ENCODE measurements around the gene AGAP1. TPM values are rescaled to one million over a fixed set of nuclear protein-coding genes. Genes with fewer than 3 reads are reported as not detected.
"Not testable (repeated sequence)": the region's sequence is repeated elsewhere in the genome, so short reads cannot be mapped to it uniquely, and the experiment has no call there.

Gene AGAP1
- total RNA-seq, 2 donors from 2014 or later = 32.8 to 34.7 TPM

DNA sequence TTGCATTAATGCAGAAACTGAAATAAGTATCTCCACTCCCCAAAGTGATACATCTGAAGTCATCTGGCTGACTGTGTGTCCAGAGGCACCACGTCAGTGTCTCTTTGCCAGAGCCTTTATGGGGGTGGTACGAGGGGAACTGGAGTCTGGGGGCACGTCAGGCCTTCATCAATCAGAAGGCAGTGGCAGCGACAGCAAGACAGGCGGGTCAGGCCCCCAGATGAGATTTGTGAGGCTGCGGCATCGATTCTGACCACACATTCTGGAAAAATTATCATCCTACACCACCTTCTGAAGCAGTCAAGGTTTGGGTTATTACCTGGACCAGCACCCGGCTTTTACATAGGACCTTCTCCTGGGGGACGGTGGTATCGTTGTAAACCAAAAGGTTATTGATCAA, 450.7 kb downstream of the AGAP1 start:
- Histone ChIP-seq H3K27me3 (ENCODE audit: control insufficient read depth, insufficient read depth, low read length, poor library complexity, severe bottlenecking) (no peaks in the 10 kb centered on the region), H3K4me3 (ENCODE audit: low read length) (no peak overlapping the region), H3K4me1 (ENCODE audit: control insufficient read depth, insufficient read depth, low read length) (no peaks in the 10 kb centered on the region), H3K27ac (ENCODE audit: low read depth, low read length) (no peak overlapping the region), H3K9ac (ENCODE audit: extremely low read depth, low read length, poor library complexity, severe bottlenecking) (no peak overlapping the region), H3K36me3 (ENCODE audit: control insufficient read depth, insufficient read depth, low read length) (no peaks in the 10 kb centered on the region), H3K9me3 (ENCODE audit: control insufficient read depth, low read length) (no peaks in the 10 kb centered on the region)
- peaks cover 13% of the 10 kb centered on the region for H3K36me3 Mint-ChIP-seq (ENCODE audit: low read depth)
- H3K9me3 Mint-ChIP-seq = no peaks in the 10 kb centered on the region
- no peak for DNase-seq
- H3K4me3 Mint-ChIP-seq = no peak overlapping the region
- TF ChIP-seq, protein P1, sequence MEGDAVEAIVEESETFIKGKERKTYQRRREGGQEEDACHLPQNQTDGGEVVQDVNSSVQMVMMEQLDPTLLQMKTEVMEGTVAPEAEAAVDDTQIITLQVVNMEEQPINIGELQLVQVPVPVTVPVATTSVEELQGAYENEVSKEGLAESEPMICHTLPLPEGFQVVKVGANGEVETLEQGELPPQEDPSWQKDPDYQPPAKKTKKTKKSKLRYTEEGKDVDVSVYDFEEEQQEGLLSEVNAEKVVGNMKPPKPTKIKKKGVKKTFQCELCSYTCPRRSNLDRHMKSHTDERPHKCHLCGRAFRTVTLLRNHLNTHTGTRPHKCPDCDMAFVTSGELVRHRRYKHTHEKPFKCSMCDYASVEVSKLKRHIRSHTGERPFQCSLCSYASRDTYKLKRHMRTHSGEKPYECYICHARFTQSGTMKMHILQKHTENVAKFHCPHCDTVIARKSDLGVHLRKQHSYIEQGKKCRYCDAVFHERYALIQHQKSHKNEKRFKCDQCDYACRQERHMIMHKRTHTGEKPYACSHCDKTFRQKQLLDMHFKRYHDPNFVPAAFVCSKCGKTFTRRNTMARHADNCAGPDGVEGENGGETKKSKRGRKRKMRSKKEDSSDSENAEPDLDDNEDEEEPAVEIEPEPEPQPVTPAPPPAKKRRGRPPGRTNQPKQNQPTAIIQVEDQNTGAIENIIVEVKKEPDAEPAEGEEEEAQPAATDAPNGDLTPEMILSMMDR (conservative IDR thresholded peaks at IDR 0.05) = no peak
- no peaks in the 10 kb centered on the region for H3K4me1 Mint-ChIP-seq
- no peaks in the 10 kb centered on the region for H3K27me3 Mint-ChIP-seq (ENCODE audit: insufficient read depth)
- 92 to 94% methylated on average over 5 to 10 of the region's 10 CpGs for WGBS, 2 experiments (ENCODE audit: insufficient coverage in 1 of 2, insufficient read length in 1 of 2)
- H3K27ac Mint-ChIP-seq = no peak overlapping the region

DNA sequence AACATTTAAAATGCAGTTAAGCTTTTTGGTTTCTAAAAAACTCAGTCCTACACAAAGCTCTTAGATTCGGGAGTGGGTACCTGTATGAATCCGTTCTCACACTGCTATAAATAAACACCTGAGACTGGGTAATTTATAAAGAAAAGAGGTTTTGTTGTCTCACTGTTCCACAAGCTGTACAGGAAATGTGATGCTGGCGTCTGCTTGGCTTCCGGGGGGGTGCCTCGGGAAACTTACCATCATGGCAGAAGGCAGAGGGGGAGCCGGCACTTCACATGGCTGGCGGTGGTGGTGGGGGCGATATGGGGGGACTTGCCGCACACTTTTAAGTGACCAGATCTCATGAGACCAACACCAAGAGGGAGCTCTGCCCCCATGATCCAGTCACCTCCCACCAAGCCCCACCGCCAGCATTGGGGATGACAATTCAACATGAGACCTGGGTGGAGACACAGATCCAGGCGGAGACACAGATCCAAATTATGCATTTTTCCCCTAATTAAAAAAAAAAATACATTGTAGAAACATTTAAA, 451.8 kb downstream of the AGAP1 start:
- Histone ChIP-seq H3K4me3 (ENCODE audit: low read length) (no peak overlapping the region), H3K4me1 (ENCODE audit: control insufficient read depth, insufficient read depth, low read length) (no peaks in the 10 kb centered on the region), H3K9me3 (ENCODE audit: control insufficient read depth, low read length) (no peaks in the 10 kb centered on the region), H3K9ac (ENCODE audit: extremely low read depth, low read length, poor library complexity, severe bottlenecking) (no peak overlapping the region), H3K27me3 (ENCODE audit: control insufficient read depth, insufficient read depth, low read length, poor library complexity, severe bottlenecking) (no peaks in the 10 kb centered on the region), H3K27ac (ENCODE audit: low read depth, low read length) (no peak overlapping the region), H3K36me3 (ENCODE audit: control insufficient read depth, insufficient read depth, low read length) (no peaks in the 10 kb centered on the region)
- H3K27ac Mint-ChIP-seq = no peak overlapping the region
- H3K27me3 Mint-ChIP-seq (ENCODE audit: insufficient read depth) = no peaks in the 10 kb centered on the region
- WGBS, 2 experiments (ENCODE audit: insufficient coverage in 1 of 2, insufficient read length in 1 of 2) = 89 to 100% methylated on average over 1 to 11 of the region's 11 CpGs
- no peaks in the 10 kb centered on the region for H3K9me3 Mint-ChIP-seq
- DNase-seq = no peak
- TF ChIP-seq, protein P1 (conservative IDR thresholded peaks at IDR 0.05) = no peak
- no peaks in the 10 kb centered on the region for H3K4me1 Mint-ChIP-seq
- H3K36me3 Mint-ChIP-seq (ENCODE audit: low read depth) = peaks cover 9% of the 10 kb centered on the region
- no peak overlapping the region for H3K4me3 Mint-ChIP-seq

DNA sequence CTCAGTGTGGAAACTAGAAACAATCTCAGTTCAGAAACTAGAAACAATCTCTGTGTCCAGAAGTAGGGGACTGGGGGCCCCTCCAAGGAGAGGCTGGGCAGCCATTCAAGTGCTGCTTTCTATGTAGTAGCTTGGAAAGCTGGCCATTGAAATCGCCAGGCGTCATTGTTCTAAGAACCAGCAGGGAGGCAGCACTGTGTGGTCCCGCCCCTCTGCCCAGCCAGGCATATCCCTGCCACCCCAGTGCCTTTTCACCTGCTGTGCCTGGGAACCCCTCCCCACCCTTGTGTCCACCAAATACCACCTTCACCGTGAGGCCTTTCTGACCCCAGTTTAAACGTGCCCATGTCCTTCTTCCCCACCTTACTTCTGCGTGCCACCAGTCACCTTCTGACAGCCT, 452.7 kb downstream of the AGAP1 start:
- H3K4me1 ChIP-seq (ENCODE audit: control insufficient read depth, insufficient read depth, low read length) = no peaks in the 10 kb centered on the region
- H3K36me3 Mint-ChIP-seq (ENCODE audit: low read depth) = peaks cover 4% of the 10 kb centered on the region
- WGBS, 2 experiments (ENCODE audit: insufficient coverage in 1 of 2, insufficient read length in 1 of 2) = 85% methylated on average over 6 of the region's 6 CpGs; no CpG with 5 or more reads in 1 of the 2 experiments

DNA sequence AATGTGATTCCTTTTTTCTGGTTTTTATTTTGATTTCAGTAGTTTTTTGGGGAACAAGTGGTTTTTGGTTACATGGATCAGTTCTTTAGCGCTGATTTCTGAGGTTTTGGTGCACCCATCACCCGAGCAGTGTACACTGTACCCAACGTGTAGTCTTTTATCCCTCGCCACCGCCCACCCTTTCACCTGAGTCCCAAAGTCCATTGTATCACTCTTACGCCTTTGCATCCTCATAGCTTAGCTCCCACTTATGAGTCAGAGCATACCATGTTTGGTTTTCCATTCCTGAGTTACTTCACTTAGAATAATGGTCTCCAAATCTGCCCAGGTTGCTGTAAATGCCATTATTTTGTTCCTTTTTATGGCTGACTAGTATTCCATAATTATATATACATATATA, 453.2 kb downstream of the AGAP1 start:
- H3K27ac Mint-ChIP-seq; H3K4me3 ChIP-seq (ENCODE audit: low read length); H3K27ac ChIP-seq (ENCODE audit: low read depth, low read length); H3K27me3 Mint-ChIP-seq (ENCODE audit: insufficient read depth); H3K36me3 ChIP-seq (ENCODE audit: control insufficient read depth, insufficient read depth, low read length); H3K4me3 Mint-ChIP-seq; H3K27me3 ChIP-seq (ENCODE audit: control insufficient read depth, insufficient read depth, low read length, poor library complexity, severe bottlenecking); H3K9me3 Mint-ChIP-seq; H3K9ac ChIP-seq (ENCODE audit: extremely low read depth, low read length, poor library complexity, severe bottlenecking); H3K4me1 Mint-ChIP-seq; H3K4me1 ChIP-seq (ENCODE audit: control insufficient read depth, insufficient read depth, low read length); H3K36me3 Mint-ChIP-seq (ENCODE audit: low read depth); H3K9me3 ChIP-seq (ENCODE audit: control insufficient read depth, low read length); DNase-seq: not testable (repeated sequence)
- 75 to 79% methylated on average over 6 of the region's 6 CpGs for WGBS, 2 experiments (ENCODE audit: insufficient coverage in 1 of 2, insufficient read length in 1 of 2)

More for the DNA sequence above, 452.7 kb downstream of the AGAP1 start:
- H3K4me3 ChIP-seq (ENCODE audit: low read length) = no peak overlapping the region
- no peak overlapping the region for H3K27ac Mint-ChIP-seq
- no peaks in the 10 kb centered on the region for H3K9me3 ChIP-seq (ENCODE audit: control insufficient read depth, low read length)
- peaks cover 3% of the 10 kb centered on the region for H3K4me1 Mint-ChIP-seq
- no peaks in the 10 kb centered on the region for H3K27me3 Mint-ChIP-seq (ENCODE audit: insufficient read depth)
- no peak overlapping the region for H3K27ac ChIP-seq (ENCODE audit: low read depth, low read length)
- no peak for DNase-seq
- H3K9ac ChIP-seq (ENCODE audit: extremely low read depth, low read length, poor library complexity, severe bottlenecking) = no peak overlapping the region
- H3K27me3 ChIP-seq (ENCODE audit: control insufficient read depth, insufficient read depth, low read length, poor library complexity, severe bottlenecking) = no peaks in the 10 kb centered on the region
- H3K36me3 ChIP-seq (ENCODE audit: control insufficient read depth, insufficient read depth, low read length) = no peaks in the 10 kb centered on the region
- H3K4me3 Mint-ChIP-seq = no peak overlapping the region
- TF ChIP-seq, protein P1 (conservative IDR thresholded peaks at IDR 0.05) = no peak
- no peaks in the 10 kb centered on the region for H3K9me3 Mint-ChIP-seq

Data from endodermal cell (in vitro differentiated cells).